SK-N-SH (cell line): ENCODE measurements around the gene TJP1.

ENCODE experiments used
- EP300 ChIP-seq, 2 experiments: IDR thresholded peaks; 2 replicates each; pipeline versions ENCODE4 v1.4.0 to v1.6.1; 2012; ENCODE audit warnings: borderline replicate concordance in 1 of 2, low read depth in 1 of 2, low read length in 1 of 2
- FOXM1 ChIP-seq: IDR thresholded peaks from 2 replicates; pipeline ENCODE4 v1.4.0; 2012; ENCODE audit warnings: low read depth, mild to moderate bottlenecking
- JUND ChIP-seq: IDR thresholded peaks from 2 replicates; pipeline ENCODE4 v1.4.0; 2012
- RFX5 ChIP-seq: IDR thresholded peaks from 2 replicates; pipeline ENCODE4 v1.6.1; 2012; ENCODE audit warnings: mild to moderate bottlenecking, improper control_type of control experiment, low read length
- TEAD4 ChIP-seq: IDR thresholded peaks from 2 replicates; pipeline ENCODE4 v1.4.0; 2012; ENCODE audit warnings: mild to moderate bottlenecking, borderline replicate concordance; ENCODE audit not compliant: insufficient read depth
- YY1 ChIP-seq: IDR thresholded peaks from 2 replicates; pipeline ENCODE4 v1.4.0; 2012; ENCODE audit warnings: low read depth, mild to moderate bottlenecking
- TF ChIP-seq, protein P1 (sequence below): fragments of 200-600 bp; sonication (generic); IDR thresholded peaks from 2 replicates; pipeline ENCODE4 v1.6.1; 2017; ENCODE audit warnings: antibody characterized with exemption, mild to moderate bottlenecking, moderate library complexity
- TF ChIP-seq, protein P2 (sequence below): IDR thresholded peaks from 2 replicates; pipeline ENCODE4 v1.4.0; 2012; ENCODE audit warnings: low read depth, borderline replicate concordance

DNA sequence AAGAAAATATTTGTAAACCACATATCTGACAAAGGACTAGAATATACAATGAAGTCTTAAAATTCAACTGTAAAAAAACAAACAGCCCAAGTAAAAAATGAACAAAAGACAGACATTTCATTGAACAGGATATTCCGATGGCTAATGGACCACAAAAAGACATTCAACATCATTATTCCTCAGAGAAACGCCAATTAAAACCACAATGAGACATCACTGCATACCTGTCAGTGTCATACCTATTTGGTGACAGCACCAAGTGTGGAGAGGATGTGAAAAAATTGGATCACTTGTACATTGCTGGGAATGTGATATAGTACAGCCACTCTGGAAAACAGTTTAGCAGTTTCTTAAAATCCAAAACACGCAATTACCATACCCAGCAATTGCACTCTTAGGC, 29.9 kb upstream of the TJP1 start:
- TF ChIP-seq, protein P1, sequence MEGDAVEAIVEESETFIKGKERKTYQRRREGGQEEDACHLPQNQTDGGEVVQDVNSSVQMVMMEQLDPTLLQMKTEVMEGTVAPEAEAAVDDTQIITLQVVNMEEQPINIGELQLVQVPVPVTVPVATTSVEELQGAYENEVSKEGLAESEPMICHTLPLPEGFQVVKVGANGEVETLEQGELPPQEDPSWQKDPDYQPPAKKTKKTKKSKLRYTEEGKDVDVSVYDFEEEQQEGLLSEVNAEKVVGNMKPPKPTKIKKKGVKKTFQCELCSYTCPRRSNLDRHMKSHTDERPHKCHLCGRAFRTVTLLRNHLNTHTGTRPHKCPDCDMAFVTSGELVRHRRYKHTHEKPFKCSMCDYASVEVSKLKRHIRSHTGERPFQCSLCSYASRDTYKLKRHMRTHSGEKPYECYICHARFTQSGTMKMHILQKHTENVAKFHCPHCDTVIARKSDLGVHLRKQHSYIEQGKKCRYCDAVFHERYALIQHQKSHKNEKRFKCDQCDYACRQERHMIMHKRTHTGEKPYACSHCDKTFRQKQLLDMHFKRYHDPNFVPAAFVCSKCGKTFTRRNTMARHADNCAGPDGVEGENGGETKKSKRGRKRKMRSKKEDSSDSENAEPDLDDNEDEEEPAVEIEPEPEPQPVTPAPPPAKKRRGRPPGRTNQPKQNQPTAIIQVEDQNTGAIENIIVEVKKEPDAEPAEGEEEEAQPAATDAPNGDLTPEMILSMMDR = no peak
- TF ChIP-seq TEAD4 (no peak), JUND (no peak), YY1 (no peak), RFX5 (no peak), EP300 (IDR thresholded peaks at IDR 0.05; ENCODE audit: borderline replicate concordance in 1 of 2, low read depth in 1 of 2, low read length in 1 of 2) (no peak), FOXM1 (no peak)
- TF ChIP-seq, protein P2, sequence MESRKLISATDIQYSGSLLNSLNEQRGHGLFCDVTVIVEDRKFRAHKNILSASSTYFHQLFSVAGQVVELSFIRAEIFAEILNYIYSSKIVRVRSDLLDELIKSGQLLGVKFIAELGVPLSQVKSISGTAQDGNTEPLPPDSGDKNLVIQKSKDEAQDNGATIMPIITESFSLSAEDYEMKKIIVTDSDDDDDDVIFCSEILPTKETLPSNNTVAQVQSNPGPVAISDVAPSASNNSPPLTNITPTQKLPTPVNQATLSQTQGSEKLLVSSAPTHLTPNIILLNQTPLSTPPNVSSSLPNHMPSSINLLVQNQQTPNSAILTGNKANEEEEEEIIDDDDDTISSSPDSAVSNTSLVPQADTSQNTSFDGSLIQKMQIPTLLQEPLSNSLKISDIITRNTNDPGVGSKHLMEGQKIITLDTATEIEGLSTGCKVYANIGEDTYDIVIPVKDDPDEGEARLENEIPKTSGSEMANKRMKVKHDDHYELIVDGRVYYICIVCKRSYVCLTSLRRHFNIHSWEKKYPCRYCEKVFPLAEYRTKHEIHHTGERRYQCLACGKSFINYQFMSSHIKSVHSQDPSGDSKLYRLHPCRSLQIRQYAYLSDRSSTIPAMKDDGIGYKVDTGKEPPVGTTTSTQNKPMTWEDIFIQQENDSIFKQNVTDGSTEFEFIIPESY = no peak
